K562 (cell line): ENCODE data around the gene TOR1A. TPM values are rescaled to one million over a fixed set of nuclear protein-coding genes. Genes with fewer than 3 reads are reported as not detected.

ENCODE experiments used
- ATAC-seq: fragments of 200-7000 bp; cut with Tn5 transposase; 3 replicates; pipeline ENCODE4 v1.9.1; 2020; ENCODE audit warnings: moderate library complexity
- BruUV-seq: library from RNA; stranded (reverse); fragments of 400-500 nt; replicated peaks from 2 replicates; lab custom pipeline; 2021; lab: Mats Ljungman, UMichigan
- CTCF ChIA-PET: fragments of 300-600 bp; formaldehyde crosslinking; extraction: SDS; loops from one replicate; lab custom pipeline; 2021; ENCODE audit warnings: low intra/inter-chr PET ratio; lab: Yijun Ruan, JAX
- POLR2A ChIA-PET: fragments of 300-600, 350-650 bp; sonication (Branson Sonifier 250); formaldehyde crosslinking; extraction: SDS; loops from one replicate; lab custom pipeline; 2021; ENCODE audit warnings: antibody characterized with exemption, inconsistent platforms; lab: Yijun Ruan, JAX
- DNase-seq, 4 experiments: peaks; one replicate each; pipeline versions ENCODE4 v3.0.0 to v3.0.0-alpha.2; 2011 to 2018; ENCODE audit warnings: low spot score in 3 of 4, mixed read lengths in 3 of 4; ENCODE audit errors: extremely low read depth in 1 of 4
- FAIRE-seq: peaks from 2 replicates; lab custom pipeline; 2011; peaks lifted over from hg19 to GRCh38; lab: Jason Lieb, UNC
- H2AFZ ChIP-seq: 2 replicates; pipeline ENCODE4 v1.6.0; 2011; ENCODE audit warnings: low read depth, low read length, control low read depth, inconsistent platforms
- H3K27ac ChIP-seq: fragments of 200-600 bp; 3 replicates; pipeline ENCODE4 v1.8.0; 2011; ENCODE audit warnings: low read depth, mild to moderate bottlenecking, control low read depth, inconsistent platforms, low read length, moderate library complexity, mixed read lengths; ENCODE audit errors: extremely low read depth
- H3K27me3 ChIP-seq, 2 experiments: fragments of 300-600 bp in 1 of 2; 2 replicates in 1 of 2; 3 replicates in 1 of 2; pipeline versions ENCODE4 v1.6.0 to v1.8.0; 2011; ENCODE audit warnings: inconsistent platforms in 2 of 2, low read length in 2 of 2, mild to moderate bottlenecking in 1 of 2, mixed read lengths in 1 of 2, moderate library complexity in 1 of 2; ENCODE audit not compliant: control insufficient read depth in 2 of 2, insufficient read depth in 2 of 2
- H3K36me3 ChIP-seq: fragments of 300-600 bp; 3 replicates; pipeline ENCODE4 v1.8.0; 2011; ENCODE audit warnings: mild to moderate bottlenecking, low read length, inconsistent platforms; ENCODE audit not compliant: control insufficient read depth, insufficient read depth
- H3K4me1 ChIP-seq, 2 experiments: fragments of 200-600 bp in 1 of 2; replicated peaks in 1 of 2; 2 replicates in 1 of 2; 3 replicates in 1 of 2; pipeline versions ENCODE4 v1.5.1 to v1.8.0; 2011; ENCODE audit warnings: inconsistent platforms in 2 of 2, low read length in 2 of 2, mild to moderate bottlenecking in 1 of 2, mixed read lengths in 1 of 2, moderate library complexity in 1 of 2; ENCODE audit not compliant: control insufficient read depth in 2 of 2, insufficient read depth in 2 of 2
- H3K4me2 ChIP-seq: 2 replicates; pipeline ENCODE4 v1.6.1; 2011; ENCODE audit warnings: low read length, control low read depth, inconsistent platforms, mixed read lengths; ENCODE audit not compliant: insufficient read depth
- H3K4me3 ChIP-seq: fragments of 200-600 bp; sonication (generic), shearing (Covaris generic); 2 replicates; pipeline ENCODE4 v1.5.1; 2016; ENCODE audit warnings: control low read depth, inconsistent platforms
- H3K79me2 ChIP-seq: fragments of 200-600 bp; 3 replicates; pipeline ENCODE4 v1.8.0; 2011; ENCODE audit warnings: low read length, inconsistent platforms; ENCODE audit not compliant: control insufficient read depth, insufficient read depth
- H3K9ac ChIP-seq, 2 experiments: 2 replicates each; pipeline versions ENCODE4 v1.6.0 to v1.6.1; 2011; ENCODE audit warnings: low read depth in 2 of 2, low read length in 2 of 2, control low read depth in 1 of 2, inconsistent platforms in 1 of 2, mild to moderate bottlenecking in 1 of 2, mixed read lengths in 1 of 2; ENCODE audit not compliant: insufficient read depth in 1 of 2
- H3K9me1 ChIP-seq: one replicate; pipeline ENCODE4 v1.6.0; 2011; ENCODE audit warnings: inconsistent platforms, mild to moderate bottlenecking, low read length, moderate library complexity; ENCODE audit not compliant: control insufficient read depth, insufficient read depth
- H3K9me3 ChIP-seq: replicated peaks from 2 replicates; pipeline ENCODE4 v1.5.1; 2011; ENCODE audit warnings: low read depth, low read length, inconsistent platforms; ENCODE audit not compliant: control insufficient read depth, insufficient read depth
- H4K20me1 ChIP-seq: replicated peaks from 2 replicates; pipeline ENCODE4 v1.6.1; 2011; ENCODE audit warnings: low read length, inconsistent platforms, mixed read lengths; ENCODE audit not compliant: control insufficient read depth, insufficient read depth
- CBX3 ChIP-seq, 2 experiments: IDR thresholded peaks; 1 replicate in 1 of 2; 2 replicates in 1 of 2; pipeline ENCODE4 v1.6.1; 2012; ENCODE audit warnings: inconsistent platforms in 2 of 2, low read length in 2 of 2, borderline replicate concordance in 1 of 2, control low read depth in 1 of 2
- MEF2A ChIP-seq: IDR thresholded peaks from 2 replicates; pipeline ENCODE4 v1.6.1; 2011; ENCODE audit warnings: low read depth, mild to moderate bottlenecking, low read length, moderate library complexity; ENCODE audit not compliant: control insufficient read depth
- NUFIP1 ChIP-seq: fragments of 450-650 bp; IDR thresholded peaks from 2 replicates; pipeline ENCODE4 v1.6.1; 2018; ENCODE audit not compliant: partially characterized antibody
- TSC22D4 ChIP-seq: fragments of 450-650 bp; IDR thresholded peaks from 2 replicates; pipeline ENCODE4 v1.6.1; 2016; ENCODE audit warnings: missing genetic modification characterization, missing biosample characterization, control low read depth
- WGBS: fragments of 100-300 bp; shearing (Covaris generic); methylation state at CpG from one replicate; pipeline ENCODE4 v1.1.6; 2016; ENCODE audit warnings: low coverage, mixed read lengths; ENCODE audit not compliant: insufficient coverage; ENCODE audit errors: missing lambda C conversion rate; 5-methylcytosine and 5-hydroxymethylcytosine counted together
- in situ Hi-C: fragments of 300-500 bp; cut with MboI; formaldehyde crosslinking; loops from 4 replicates; pipeline ENCODE4 v1.15.0; 2018; ENCODE audit warnings: inconsistent platforms, mixed read lengths
- intact Hi-C: fragments of 100-400 bp; cut with micrococcal nuclease; formaldehyde crosslinking; loops from 2 replicates; pipeline ENCODE4 v1.14.2; 2022
- polyA plus RNA-seq, 8 experiments: library from polyadenylated mRNA; depleted of rRNA in 4 of 8; stranded (reverse) in 5 of 8; unstranded in 3 of 8; fragments of >200 nt; fragmentation: Nextera tagmentation in 2 of 8; fragmentation: Illumina TruSeq in 1 of 8; extraction: Ambion mirVana in 2 of 8; extraction: Trizol in 1 of 8; gene quantifications; 2 replicates each; pipeline versions ENCODE4 v1.2.1 to v1.2.3, GENCODE V29; 2011 to 2014; ENCODE audit warnings: inconsistent platforms in 1 of 8, missing spikeins in 1 of 8
- total RNA-seq, 7 experiments: library from RNA; depleted of rRNA in 6 of 7; stranded (reverse); fragments of >200 nt in 6 of 7; fragmentation: Illumina TruSeq in 2 of 7; extraction: Trizol in 2 of 7; gene quantifications; 2 replicates each; pipeline versions ENCODE4 v1.2.1 to v1.2.3, GENCODE V29; 2011 to 2021; ENCODE audit warnings: low replicate concordance in 1 of 7
- TF ChIP-seq, protein P1 (sequence below), 2 experiments: IDR thresholded peaks; 2 replicates each; pipeline ENCODE4 v1.6.1; 2011; ENCODE audit warnings: borderline replicate concordance in 1 of 2, control low read depth in 1 of 2, low read depth in 1 of 2, low read length in 1 of 2, mild to moderate bottlenecking in 1 of 2, mixed read lengths in 1 of 2, moderate library complexity in 1 of 2; ENCODE audit not compliant: insufficient read depth in 1 of 2, insufficient read length in 1 of 2, poor library complexity in 1 of 2, severe bottlenecking in 1 of 2; ENCODE audit errors: extremely low read depth in 1 of 2

The TOR1A gene
- total and polyA plus RNA-seq, 9 of the 15 experiments (the other 6 are each of a cell fraction or from before 2014, with no cell fraction given), result 4.5 to 85.8 (median 51.3) TPM

DNA sequence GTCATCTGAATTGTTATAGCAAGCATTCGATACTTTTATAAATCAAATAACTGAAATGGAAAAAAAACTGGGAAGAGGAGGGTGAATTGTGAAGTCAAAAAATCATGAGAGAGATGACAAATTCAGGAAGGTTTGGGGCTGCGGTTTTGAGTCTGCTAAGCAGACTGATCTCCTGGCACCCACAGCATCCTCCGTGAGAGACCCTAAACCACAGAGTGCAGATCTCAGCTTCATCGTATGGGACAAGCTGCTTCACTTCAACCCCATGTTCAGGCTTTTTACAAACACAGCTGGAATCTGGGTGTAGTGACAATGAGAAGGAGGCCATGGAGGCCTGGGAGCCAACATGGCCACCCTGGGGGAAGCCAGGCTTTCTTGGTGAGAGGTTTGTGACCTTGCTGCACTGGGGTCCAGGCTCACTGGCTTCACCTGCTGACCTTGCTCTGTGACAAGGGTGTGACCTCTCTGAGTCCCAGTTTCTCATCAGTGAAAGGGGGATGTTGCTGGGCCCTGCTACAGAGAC is 30.7 kb upstream of the TOR1A start (continued):
- TF ChIP-seq CBX3 (IDR thresholded peaks at IDR 0.05; ENCODE audit: borderline replicate concordance in 1 of 2, low read length in 2 of 2), result no peak

DNA sequence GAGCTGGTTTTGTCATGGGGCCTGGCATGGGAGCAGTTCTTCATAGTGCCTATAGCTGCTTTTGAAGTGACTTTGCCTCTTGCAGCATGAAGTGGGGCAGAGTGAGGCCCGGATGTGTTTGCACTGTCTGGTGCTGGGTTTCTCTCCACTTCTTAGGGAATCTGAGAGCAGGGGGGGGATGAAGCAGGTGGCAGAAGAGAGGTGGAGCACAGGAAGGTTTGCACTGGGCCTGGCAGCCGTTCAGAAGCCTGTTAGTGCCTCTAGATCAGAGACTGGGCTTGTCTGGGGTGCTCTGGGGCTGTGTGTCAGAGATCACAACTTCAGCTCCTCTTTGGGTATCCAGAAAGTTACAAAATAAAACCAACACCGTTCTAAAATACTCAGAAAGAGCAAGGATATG is 29.7 kb upstream of the TOR1A start:
- no peak for DNase-seq
- CTCF ChIA-PET, result no interaction called here

More for the DNA sequence above, 29.7 kb upstream of the TOR1A start:
- no peaks in the 10 kb centered on the region for H3K9me1 ChIP-seq
- 0 out of 4 replicates have a peak overlapping the region, but pooled peaks of 1 of the 2 experiments have one; percentile 22 for H3K9ac ChIP-seq
- H3K36me3 ChIP-seq, result peaks cover 91% of the 10 kb centered on the region
- no peak overlapping the region for H2AFZ ChIP-seq
- H3K27me3 ChIP-seq, result no peaks in the 10 kb centered on the region
- 51% methylated on average over 3 of the region's 3 CpGs for WGBS
- no peak for ATAC-seq
- intact Hi-C loops, result no loop called here
- H3K79me2 ChIP-seq, result peaks cover 20% of the 10 kb centered on the region
- in situ Hi-C loops, result no loop called here
- TF ChIP-seq NUFIP1 (no peak), TSC22D4 (tag) (no peak), MEF2A (no peak)
- TF ChIP-seq, protein P1, sequence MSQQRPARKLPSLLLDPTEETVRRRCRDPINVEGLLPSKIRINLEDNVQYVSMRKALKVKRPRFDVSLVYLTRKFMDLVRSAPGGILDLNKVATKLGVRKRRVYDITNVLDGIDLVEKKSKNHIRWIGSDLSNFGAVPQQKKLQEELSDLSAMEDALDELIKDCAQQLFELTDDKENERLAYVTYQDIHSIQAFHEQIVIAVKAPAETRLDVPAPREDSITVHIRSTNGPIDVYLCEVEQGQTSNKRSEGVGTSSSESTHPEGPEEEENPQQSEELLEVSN (IDR thresholded peaks at IDR 0.05; ENCODE audit: borderline replicate concordance in 1 of 2, extremely low read depth in 1 of 2, insufficient read depth in 1 of 2, insufficient read length in 1 of 2, low read depth in 1 of 2, low read length in 1 of 2, poor library complexity in 1 of 2, severe bottlenecking in 1 of 2), result no peak
- TF ChIP-seq, all 486 proteins: peak for 0
- H3K4me1 ChIP-seq, result peaks cover 23 to 27% of the 10 kb centered on the region in 2 experiments; a peak in 4 of 5 replicates
- no peak overlapping the region for H3K4me2 ChIP-seq
- no peak for FAIRE-seq
- H3K4me3 ChIP-seq, result no peak overlapping the region
- no peak overlapping the region for H3K27ac ChIP-seq
- H3K9me3 ChIP-seq, result no peaks in the 10 kb centered on the region
- BruUV-seq, result no TSS peak
- POLR2A ChIA-PET, result interaction anchor here (0.8 to 7.5 kb wide), 5 partner anchors 8 to 53 kb away, joined by 3 to 91 read pairs (median 7); no protein-coding TSS in a partner anchor
- no peaks in the 10 kb centered on the region for H4K20me1 ChIP-seq
